Ectodermal cell (in vitro differentiated cells): ENCODE data around the gene PDS5B.

ENCODE experiments used
- H3K27ac ChIP-seq: 2 replicates; pipeline ENCODE4 v1.7.0; 2013; ENCODE audit warnings: mild to moderate bottlenecking, low read depth, low read length; ENCODE audit not compliant: insufficient read depth, poor library complexity, severe bottlenecking
- H3K27me3 ChIP-seq: 2 replicates; pipeline ENCODE4 v1.7.0; 2013; ENCODE audit warnings: mild to moderate bottlenecking, low read length; ENCODE audit not compliant: insufficient read depth, control insufficient read depth, poor library complexity, severe bottlenecking
- H3K36me3 ChIP-seq: one replicate; pipeline ENCODE4 v1.7.0; 2013; ENCODE audit warnings: low read length; ENCODE audit not compliant: control insufficient read depth, insufficient read depth
- H3K4me1 ChIP-seq: one replicate; pipeline ENCODE4 v1.7.0; 2013; ENCODE audit warnings: low read length; ENCODE audit not compliant: control insufficient read depth, insufficient read depth
- H3K4me3 ChIP-seq: 2 replicates; pipeline ENCODE4 v1.7.0; 2013; ENCODE audit warnings: low read depth, low read length, control low read depth; ENCODE audit not compliant: insufficient read depth
- H3K9me3 ChIP-seq: 2 replicates; pipeline ENCODE4 v1.7.0; 2013; ENCODE audit warnings: mild to moderate bottlenecking, low read length, moderate library complexity; ENCODE audit not compliant: control insufficient read depth
- WGBS, 2 experiments: methylation state at CpG; one replicate each; pipeline ENCODE4 v1.1.7; 2013; ENCODE audit warnings: missing lambda C conversion rate in 2 of 2; 5-methylcytosine and 5-hydroxymethylcytosine counted together

The PDS5B gene

DNA sequence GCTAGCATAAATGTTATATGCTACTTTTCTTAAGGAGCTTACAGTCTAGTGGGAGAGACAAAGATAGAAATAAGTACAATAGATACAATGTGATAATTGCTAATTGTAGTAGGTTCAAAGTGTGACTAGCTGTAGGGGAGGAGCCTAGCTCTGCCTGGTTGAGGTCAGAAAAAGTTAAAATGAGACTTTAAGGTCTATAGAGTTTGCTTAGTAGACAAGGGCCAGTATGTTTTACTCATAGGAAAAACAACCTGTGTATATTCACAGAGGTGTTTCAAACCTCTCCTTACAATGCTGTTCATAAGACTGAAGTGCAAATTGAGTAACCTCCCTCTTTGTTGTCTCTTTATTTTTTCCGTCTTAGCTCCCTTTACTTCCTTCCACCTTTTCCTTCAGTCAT, 56.1 kb downstream of the PDS5B start:
- WGBS, 2 experiments: 89 to 100% methylated on average over 1 of the region's 1 CpG
- H3K36me3 ChIP-seq: no peaks in the 10 kb centered on the region
- H3K9me3 ChIP-seq: no peaks in the 10 kb centered on the region
- H3K4me3 ChIP-seq: no peak overlapping the region
- no peaks in the 10 kb centered on the region for H3K4me1 ChIP-seq
- no peaks in the 10 kb centered on the region for H3K27me3 ChIP-seq
- no peak overlapping the region for H3K27ac ChIP-seq

DNA sequence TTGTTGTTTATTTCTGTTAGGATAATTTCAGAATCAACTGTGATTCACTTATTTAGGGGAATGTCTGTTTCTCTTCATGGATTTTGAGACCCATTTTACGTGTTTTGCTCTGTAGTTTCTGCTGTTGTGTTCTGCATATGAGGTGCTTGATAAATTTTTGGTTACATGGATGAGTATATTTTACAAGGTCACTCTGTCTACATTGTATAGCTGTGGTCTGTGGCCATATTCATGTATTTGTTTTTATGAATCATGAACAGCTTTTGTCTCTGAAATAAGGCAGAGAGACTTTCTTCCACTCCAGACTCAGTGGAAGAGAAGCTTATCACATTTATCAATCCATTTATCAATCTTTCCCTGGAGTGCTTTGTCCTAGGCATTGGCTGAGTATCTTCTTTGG, 56.6 kb downstream of the PDS5B start:
- no peaks in the 10 kb centered on the region for H3K9me3 ChIP-seq
- H3K27ac ChIP-seq: no peak overlapping the region
- no peaks in the 10 kb centered on the region for H3K4me1 ChIP-seq
- H3K27me3 ChIP-seq: no peaks in the 10 kb centered on the region
- WGBS, 2 experiments: 100% methylated on average over 1 of the region's 1 CpG
- no peak overlapping the region for H3K4me3 ChIP-seq
- no peaks in the 10 kb centered on the region for H3K36me3 ChIP-seq

DNA sequence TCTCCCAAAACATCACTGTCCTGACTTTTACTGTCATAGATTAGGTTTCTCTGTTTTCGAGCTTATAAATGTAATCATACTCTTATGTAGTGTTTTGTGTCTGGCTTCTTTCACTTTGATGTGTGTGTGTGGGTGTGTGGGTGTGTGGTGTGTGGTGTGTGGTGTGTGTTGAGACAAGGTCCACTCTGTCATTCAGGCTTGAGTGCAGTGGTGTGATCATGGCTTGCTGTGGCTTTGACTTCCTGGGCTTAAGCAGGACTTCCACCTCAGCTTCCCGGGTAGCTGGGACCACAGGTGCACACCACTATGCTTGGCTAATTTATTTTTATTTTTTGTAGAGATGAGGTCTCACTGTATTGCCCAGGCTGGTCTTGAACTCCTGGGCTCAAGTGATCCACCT, 59.6 kb downstream of the PDS5B start:
- Histone ChIP-seq H3K27ac (no peak overlapping the region), H3K4me3 (no peak overlapping the region), H3K36me3 (no peaks in the 10 kb centered on the region), H3K4me1 (no peaks in the 10 kb centered on the region), H3K9me3 (no peaks in the 10 kb centered on the region), H3K27me3 (no peaks in the 10 kb centered on the region)
- WGBS, 2 experiments: 93 to 100% methylated on average over 2 of the region's 2 CpGs

- no peak overlapping the region for H3K4me3 ChIP-seq
- no peak overlapping the region for H3K27ac ChIP-seq
- H3K36me3 ChIP-seq: peaks cover under 1% of the 10 kb centered on the region
- H3K27me3 ChIP-seq: no peaks in the 10 kb centered on the region
- H3K9me3 ChIP-seq: no peaks in the 10 kb centered on the region
- H3K4me1 ChIP-seq: no peaks in the 10 kb centered on the region
- 50% methylated on average over 1 of the region's 1 CpG; no CpG with 5 or more reads in 1 of the 2 experiments for WGBS, 2 experiments
Measured at GRCh38 chr13:32647926-32648325, 61.7 kb downstream of the PDS5B start.

GRCh38 chr13:32650705-32651311, 64.6 kb downstream of the PDS5B start:
- H3K9me3 ChIP-seq: no peaks in the 10 kb centered on the region
- no peaks in the 10 kb centered on the region for H3K27me3 ChIP-seq
- WGBS, 2 experiments: 45 to 51% methylated on average over 3 of the region's 3 CpGs
- no peaks in the 10 kb centered on the region for H3K4me1 ChIP-seq
- peaks cover 4% of the 10 kb centered on the region for H3K36me3 ChIP-seq
- H3K4me3 ChIP-seq: no peak overlapping the region
- H3K27ac ChIP-seq: no peak overlapping the region

DNA sequence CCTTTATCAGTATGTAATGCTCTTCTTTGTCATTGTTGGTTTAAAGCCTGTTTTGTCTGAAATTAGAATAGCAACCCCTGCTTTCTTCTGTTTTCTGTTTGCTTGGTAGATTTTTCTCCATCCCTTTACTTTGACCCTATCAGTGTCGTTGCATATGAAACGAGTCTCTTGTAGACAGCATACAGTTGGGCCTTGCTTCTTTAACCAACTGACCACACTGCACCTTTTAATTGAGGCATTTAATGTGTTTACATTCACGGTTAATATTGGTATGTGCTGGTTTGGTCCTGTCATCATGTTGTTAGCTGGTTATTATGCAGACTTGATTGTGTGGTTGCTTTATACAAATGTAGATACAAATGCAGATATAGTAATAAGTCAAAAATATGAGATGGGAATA, 71.1 kb downstream of the PDS5B start:
- no peaks in the 10 kb centered on the region for H3K9me3 ChIP-seq
- peaks cover 4% of the 10 kb centered on the region for H3K36me3 ChIP-seq
- no peaks in the 10 kb centered on the region for H3K27me3 ChIP-seq
- 88 to 99% methylated on average over 3 of the region's 3 CpGs for WGBS, 2 experiments
- H3K4me3 ChIP-seq: no peak overlapping the region
- no peak overlapping the region for H3K27ac ChIP-seq
- no peaks in the 10 kb centered on the region for H3K4me1 ChIP-seq

GRCh38 chr13:32659736-32660135, 73.5 kb downstream of the PDS5B start:
- no peak overlapping the region for H3K4me3 ChIP-seq
- 83 to 94% methylated on average over 1 of the region's 1 CpG for WGBS, 2 experiments
- H3K27me3 ChIP-seq: no peaks in the 10 kb centered on the region
- no peaks in the 10 kb centered on the region for H3K4me1 ChIP-seq
- no peak overlapping the region for H3K27ac ChIP-seq
- no peaks in the 10 kb centered on the region for H3K9me3 ChIP-seq
- H3K36me3 ChIP-seq: no peaks in the 10 kb centered on the region

DNA sequence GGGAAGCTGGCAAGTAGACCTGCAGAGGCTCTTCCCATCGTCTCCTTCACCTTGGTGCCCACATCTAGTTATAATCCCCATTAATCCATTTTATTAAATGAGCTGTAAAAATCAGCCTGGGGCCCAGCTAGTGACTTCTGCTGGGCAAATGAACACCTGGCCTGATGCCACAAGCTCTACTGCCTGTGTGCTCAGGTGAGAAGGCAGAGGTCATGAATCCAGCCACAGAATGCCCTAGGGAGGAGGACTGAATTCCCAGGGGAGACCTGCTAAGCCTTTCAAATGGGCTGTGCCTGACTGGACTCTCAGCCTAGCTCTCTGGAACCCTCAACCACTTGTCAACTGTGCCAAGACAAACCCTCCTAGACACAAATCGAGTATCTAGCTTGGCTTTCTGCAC, 74.0 kb downstream of the PDS5B start:
- 95% methylated on average over 2 of the region's 2 CpGs for WGBS, 2 experiments
- H3K27ac ChIP-seq: no peak overlapping the region
- no peaks in the 10 kb centered on the region for H3K9me3 ChIP-seq
- H3K36me3 ChIP-seq: no peaks in the 10 kb centered on the region
- H3K4me1 ChIP-seq: no peaks in the 10 kb centered on the region
- no peaks in the 10 kb centered on the region for H3K27me3 ChIP-seq
- H3K4me3 ChIP-seq: no peak overlapping the region

GRCh38 chr13:32661685-32662084, 75.4 kb downstream of the PDS5B start:
- no peaks in the 10 kb centered on the region for H3K9me3 ChIP-seq
- H3K36me3 ChIP-seq: no peaks in the 10 kb centered on the region
- no peak overlapping the region for H3K4me3 ChIP-seq
- no peaks in the 10 kb centered on the region for H3K4me1 ChIP-seq
- no peaks in the 10 kb centered on the region for H3K27me3 ChIP-seq
- no peak overlapping the region for H3K27ac ChIP-seq

GRCh38 chr13:32663660-32664059, 77.4 kb downstream of the PDS5B start:
- no peak overlapping the region for H3K27ac ChIP-seq
- H3K4me1 ChIP-seq: no peaks in the 10 kb centered on the region
- H3K36me3 ChIP-seq: no peaks in the 10 kb centered on the region
- no peaks in the 10 kb centered on the region for H3K27me3 ChIP-seq
- no peaks in the 10 kb centered on the region for H3K9me3 ChIP-seq
- H3K4me3 ChIP-seq: no peak overlapping the region

DNA sequence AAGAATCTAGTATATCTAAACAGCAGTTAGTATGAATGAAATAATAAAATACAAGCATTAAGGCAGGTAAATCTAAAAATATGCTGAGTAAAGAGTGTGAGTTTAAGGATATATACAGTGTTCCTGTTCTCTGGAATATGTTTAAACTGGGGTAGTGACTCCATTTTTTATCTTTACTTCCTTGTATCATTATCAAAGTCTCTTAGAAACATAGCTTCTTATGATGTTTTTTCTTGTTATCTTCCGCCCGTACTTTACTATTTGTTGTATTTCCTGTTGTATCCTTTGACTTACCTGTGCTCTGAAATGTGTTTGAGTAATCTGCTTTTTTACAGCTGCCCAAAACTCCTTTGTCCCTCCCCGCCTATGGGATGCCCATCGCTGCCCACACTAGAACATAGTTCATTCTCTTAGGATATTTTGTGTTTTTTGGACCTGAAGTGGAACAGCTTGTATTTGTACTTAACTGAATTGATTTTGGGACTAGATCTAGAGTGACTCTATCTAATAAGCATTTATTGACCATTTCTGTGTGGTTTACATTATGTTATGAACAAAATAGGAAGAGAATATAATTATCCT, 80.8 kb downstream of the PDS5B start:
- H3K4me3 ChIP-seq: no peak overlapping the region
- H3K27ac ChIP-seq: no peak overlapping the region
- no peaks in the 10 kb centered on the region for H3K27me3 ChIP-seq
- H3K4me1 ChIP-seq: no peaks in the 10 kb centered on the region
- no peaks in the 10 kb centered on the region for H3K36me3 ChIP-seq
- H3K9me3 ChIP-seq: no peaks in the 10 kb centered on the region
- 90 to 100% methylated on average over 3 to 4 of the region's 4 CpGs for WGBS, 2 experiments
